ENCODE results near the gene KIFBP.
A peak's percentile ranks its signal among the peaks of the same experiment; 100 is the strongest.

Gene KIFBP

GRCh38 chr10:69065406-69066361, 77.1 kb downstream of the KIFBP start:
- no peak overlapping the region for H3K4me3 ChIP-seq
- peak overlapping the region in 20 of 21 experiments; percentile 6 to 69 (median 41) for H3K27ac ChIP-seq
